OCI-LY3 (cell line): Measurements from ENCODE around the gene SLC13A2.

Source experiments
- H2AFZ ChIP-seq: fragments of 200-600, 300-600 bp; shearing (Covaris generic); 2 replicates; pipeline ENCODE4 v1.6.0; 2014; ENCODE audit warnings: antibody characterized with exemption, low read depth, low read length
- H3K27ac ChIP-seq: fragments of 200-600, 300-600 bp; sonication (generic); 2 replicates; pipeline ENCODE4 v1.5.1; 2014; ENCODE audit warnings: mild to moderate bottlenecking, low read length, moderate library complexity, mixed read lengths
- H3K27me3 ChIP-seq: fragments of 200-600, 300-600 bp; sonication (generic); 2 replicates; pipeline ENCODE4 v1.6.1; 2014; ENCODE audit warnings: low read depth, low read length, mixed read lengths
- H3K36me3 ChIP-seq: fragments of 200-600, 300-600 bp; sonication (generic); replicated peaks from 2 replicates; pipeline ENCODE3; 2014; ENCODE audit warnings: low read depth, low read length, mixed read lengths
- H3K4me1 ChIP-seq: fragments of 300-600, 200-600 bp; sonication (generic); 2 replicates; pipeline ENCODE4 v1.6.1; 2014; ENCODE audit warnings: low read length, mixed read lengths
- H3K4me2 ChIP-seq: fragments of 200-600, 300-600 bp; sonication (generic); 2 replicates; pipeline ENCODE4 v1.6.1; 2014; ENCODE audit warnings: low read length, mixed read lengths
- H3K4me3 ChIP-seq: fragments of 300-600, 200-600 bp; sonication (generic); 2 replicates; pipeline ENCODE4 v1.5.1; 2014; ENCODE audit warnings: antibody characterized with exemption, mild to moderate bottlenecking, low read length, moderate library complexity
- H3K79me2 ChIP-seq: fragments of 300-600, 200-600 bp; shearing (Covaris generic); 2 replicates; pipeline ENCODE4 v1.6.1; 2014; ENCODE audit warnings: mild to moderate bottlenecking, low read length, mixed read lengths
- H3K9ac ChIP-seq: fragments of 300-600, 200-600 bp; shearing (Covaris generic); 2 replicates; pipeline ENCODE4 v1.6.0; 2014; ENCODE audit warnings: mild to moderate bottlenecking, low read length, moderate library complexity
- H3K9me3 ChIP-seq: fragments of 200-600, 300-600 bp; shearing (Covaris generic); 2 replicates; pipeline ENCODE4 v1.6.1; 2014; ENCODE audit warnings: low read length, mixed read lengths; ENCODE audit not compliant: insufficient read depth
- H4K20me1 ChIP-seq: fragments of 200-600, 300-600 bp; sonication (generic); 2 replicates; pipeline ENCODE4 v1.6.1; 2016; ENCODE audit warnings: low read length, mixed read lengths; ENCODE audit not compliant: insufficient read depth
- CTCF ChIP-seq: fragments of 200-600, 300-600 bp; sonication (generic); IDR thresholded peaks from 2 replicates; pipeline ENCODE4 v1.5.1; 2014; ENCODE audit warnings: antibody characterized with exemption, low read length, low read depth
- EZH2phosphoT487 ChIP-seq: fragments of 200-600 bp; shearing (Covaris generic); IDR thresholded peaks from 2 replicates; pipeline ENCODE4 v1.6.1; 2018; ENCODE audit warnings: antibody characterized with exemption, mixed run types, low read depth

The SLC13A2 gene

GRCh38 chr17:28501421-28502284 is 28.2 kb downstream of the SLC13A2 start:
- peak overlapping the region; percentile 71 for H2AFZ ChIP-seq
- TF ChIP-seq CTCF (no peak), EZH2phosphoT487 (no peak)
- H3K79me2 ChIP-seq, result no peaks in the 10 kb centered on the region
- H3K27me3 ChIP-seq, result no peaks in the 10 kb centered on the region
- H3K4me3 ChIP-seq, result peak overlapping the region; percentile 77
- H4K20me1 ChIP-seq, result no peaks in the 10 kb centered on the region
- peaks cover 52% of the 10 kb centered on the region for H3K4me1 ChIP-seq
- H3K27ac ChIP-seq, result peak overlapping the region; percentile 91
- peak overlapping the region; percentile 94 for H3K4me2 ChIP-seq
- no peaks in the 10 kb centered on the region for H3K36me3 ChIP-seq
- H3K9ac ChIP-seq, result peak overlapping the region; percentile 76
- H3K9me3 ChIP-seq, result no peaks in the 10 kb centered on the region

- H3K9ac ChIP-seq, result no peak overlapping the region
- no peak overlapping the region for H3K27ac ChIP-seq
- no peaks in the 10 kb centered on the region for H4K20me1 ChIP-seq
- no peak overlapping the region for H2AFZ ChIP-seq
- no peak overlapping the region for H3K4me2 ChIP-seq
- no peaks in the 10 kb centered on the region for H3K79me2 ChIP-seq
- peaks cover 58% of the 10 kb centered on the region for H3K4me1 ChIP-seq
- TF ChIP-seq CTCF (no peak), EZH2phosphoT487 (no peak)
- H3K36me3 ChIP-seq, result no peaks in the 10 kb centered on the region
- 0 out of 2 replicates have a peak, but pooled peaks cover 1% of the 10 kb centered on the region for H3K27me3 ChIP-seq
- no peak overlapping the region for H3K4me3 ChIP-seq
- no peaks in the 10 kb centered on the region for H3K9me3 ChIP-seq
Measured at GRCh38 chr17:28503420-28503819, 30.0 kb downstream of the SLC13A2 start.

GRCh38 chr17:28505986-28506665 is 32.7 kb downstream of the SLC13A2 start, which contains the start of gene FOXN1:
TSS of gene FOXN1 (plus strand) at chr17:28506348. CDS start at chr17:28523970, 17,622 bp downstream.
- Histone ChIP-seq H3K4me1 (peaks cover 31% of the 10 kb centered on the region), H3K27me3 (0 out of 2 replicates have a peak, but pooled peaks cover 4% of the 10 kb centered on the region), H3K9ac (no peak within 1 kb of the TSS), H3K27ac (no peak within 1 kb of the TSS), H3K4me2 (peak within 1 kb of the TSS; percentile 16; the same call in 1 of the 2 replicates), H3K4me3 (no peak within 1 kb of the TSS), H4K20me1 (no peaks in the 10 kb centered on the region), H3K36me3 (no peaks in the 10 kb centered on the region), H2AFZ (peak within 1 kb of the TSS; percentile 59; the same call in 1 of the 2 replicates), H3K79me2 (no peaks in the 10 kb centered on the region), H3K9me3 (no peaks in the 10 kb centered on the region)
- TF ChIP-seq EZH2phosphoT487 (no peak), CTCF (no peak)
